Adrenal gland (tissue), 12 donors: ENCODE measurements around the gene MCRS1. TPM values are rescaled to one million over a fixed set of nuclear protein-coding genes. Genes with fewer than 3 reads are reported as not detected.
"Not testable (repeated sequence)": the region's sequence is repeated elsewhere in the genome, so short reads cannot be mapped to it uniquely, and the experiment has no call there.

ENCODE experiments used
- DNase-seq, 7 donors: peaks; one replicate each; pipeline ENCODE4 v3.0.0-alpha.2; 2019 to 2020
- H3K27ac ChIP-seq, 5 donors: fragments of 200-600 bp; sonication (generic) in 4 of 5; 1 replicate in 3 of 5; 2 replicates in 2 of 5; pipeline versions ENCODE4 v1.5.1 to v1.8.0; 2016 to 2020; ENCODE audit warnings: mild to moderate bottlenecking in 1 of 5
- H3K27me3 ChIP-seq: fragments of 200-600 bp; 2 replicates; pipeline ENCODE4 v1.8.0; 2021
- H3K36me3 ChIP-seq, 2 donors: fragments of 200-600 bp; replicated peaks in 1 of 2; 1 replicate in 1 of 2; 2 replicates in 1 of 2; pipeline versions ENCODE4 v1.5.1 to v1.8.0; 2018 to 2022
- H3K4me1 ChIP-seq, 2 donors: fragments of 200-600 bp; replicated peaks in 1 of 2; 1 replicate in 1 of 2; 2 replicates in 1 of 2; pipeline versions ENCODE4 v1.5.1 to v1.8.0; 2018 to 2021
- H3K4me3 ChIP-seq, 4 donors: fragments of 200-600 bp; sonication (generic) in 3 of 4; one replicate each; pipeline ENCODE4 v1.5.1; 2016 to 2018
- H3K9me3 ChIP-seq, 3 donors: fragments of 200-600 bp; sonication (generic) in 1 of 3; replicated peaks in 1 of 3; 1 replicate in 2 of 3; 2 replicates in 1 of 3; pipeline versions ENCODE4 v1.5.1 to v1.8.0; 2016 to 2021
- CTCF ChIP-seq, 6 experiments: fragments of 450-650 bp in 4 of 6; fragments of 200-600 bp in 2 of 6; sonication (generic) in 1 of 6; IDR thresholded peaks; 1 replicate in 5 of 6; 2 replicates in 1 of 6; pipeline versions ENCODE4 v1.5.1 to v1.8.0; 2016 to 2021; ENCODE audit warnings: antibody characterized with exemption in 6 of 6, mild to moderate bottlenecking in 2 of 6, moderate library complexity in 1 of 6
- POLR2A ChIP-seq, 2 donors: fragments of 450-650 bp; IDR thresholded peaks; one replicate each; pipeline ENCODE4 v1.6.1; 2017; ENCODE audit warnings: antibody characterized with exemption in 2 of 2, mild to moderate bottlenecking in 2 of 2, moderate library complexity in 1 of 2
- WGBS, 4 donors: extraction: QIAGEN DNeasy Blood & Tissue Kit in 2 of 4; methylation state at CpG; one replicate each; pipeline versions ENCODE4 v1.1.5 to v1.1.7; 2013 to 2017; 5-methylcytosine and 5-hydroxymethylcytosine counted together
- intact Hi-C, 2 donors: fragments of 100-400 bp; cut with DNase I; formaldehyde crosslinking; loops; one replicate each; pipeline versions ENCODE4 v1.14.1 to v1.15.0; 2022 to 2023
- polyA plus RNA-seq, 3 donors: library from polyadenylated mRNA; stranded (reverse); fragments of 200-250 nt in 2 of 3; fragments of 350-450 nt in 1 of 3; fragmentation: Illumina TruSeq in 1 of 3; extraction: RNeasy Lipid Tissue Mini Kit (QIAGEN cat#74804) in 1 of 3; gene quantifications; one replicate each; pipeline ENCODE4 v1.2.3, GENCODE V29; 2013 to 2014
- total RNA-seq, 9 donors: library from RNA; depleted of rRNA in 4 of 9; stranded (reverse); fragments of >200 nt in 4 of 9; fragments of 120-200 nt in 1 of 9; fragmentation: NEBNext Ultra II Directional in 1 of 9; extraction: Animal tissue kit (Norgen Biotek cat#: 25700) in 1 of 9; gene quantifications; one replicate each; pipeline versions ENCODE4 v1.1.0 to v1.2.4, GENCODE V29; 2013 to 2023
- donor health status: healthy with polysubstance abuse.
- donor health status: Bipolar disorder and iron deficiency.
- donor health status: DM: yes; HTN: yes; CAD: no.
- donor health status: DM: no; HTN: no; CAD: no.
- donor health status: DM: no; HTN: no; CAD: no.
- donor health status: DM: yes; HTN: yes; CAD: no.

MCRS1 gene
- total and polyA plus RNA-seq, 12 donors: 28.3 to 98.1 (median 52.3) TPM

- Histone ChIP-seq H3K36me3 (no peaks in the 10 kb centered on the region), H3K4me3 (no peak overlapping the region), H3K9me3 (no peaks in the 10 kb centered on the region), H3K4me1 (peaks cover 13 to 16% of the 10 kb centered on the region in 2 donors), H3K27ac (no peak overlapping the region), H3K27me3 (no peaks in the 10 kb centered on the region)
- DNase-seq: peak in 1 of 7 donors; percentile 39
- 81 to 92% (median 85%) methylated on average over 13 of the region's 13 CpGs for WGBS, 4 donors
- intact Hi-C loops: no loop called here
- TF ChIP-seq CTCF (IDR thresholded peaks at IDR 0.05): no peak
- TF ChIP-seq POLR2A (IDR thresholded peaks at IDR 0.05): no peak
Measured at GRCh38 chr12:49534731-49535278, 33.1 kb downstream of the MCRS1 start.

GRCh38 chr12:49534122-49534521 lies 33.8 kb downstream of the MCRS1 start:
- H3K4me3 ChIP-seq, H3K36me3 ChIP-seq, H3K27me3 ChIP-seq, H3K27ac ChIP-seq, intact Hi-C loops, H3K9me3 ChIP-seq: not testable (repeated sequence)
- H3K4me1 ChIP-seq: peaks cover 13 to 16% of the 10 kb centered on the region in 2 donors
- peak in 1 of 7 donors; percentile 24 for DNase-seq
- WGBS, 4 donors: 90 to 100% (median 94%) methylated on average over 3 to 5 of the region's 5 CpGs

GRCh38 chr12:49533331-49533730 lies 34.6 kb downstream of the MCRS1 start:
- no peaks in the 10 kb centered on the region for H3K27me3 ChIP-seq
- intact Hi-C loops: no loop called here
- TF ChIP-seq CTCF (IDR thresholded peaks at IDR 0.05) (no peak), POLR2A (IDR thresholded peaks at IDR 0.05) (no peak)
- DNase-seq: peak in 1 of 7 donors; percentile 42
- H3K4me3 ChIP-seq: no peak overlapping the region
- 89 to 91% (median 91%) methylated on average over 10 of the region's 10 CpGs for WGBS, 4 donors
- H3K36me3 ChIP-seq: no peaks in the 10 kb centered on the region
- no peaks in the 10 kb centered on the region for H3K9me3 ChIP-seq
- H3K4me1 ChIP-seq: peaks cover 11 to 13% of the 10 kb centered on the region in 2 donors
- H3K27ac ChIP-seq: no peak overlapping the region

- Histone ChIP-seq H3K36me3 (peaks cover 0 to 5% of the 10 kb centered on the region in 2 donors), H3K9me3 (no peaks in the 10 kb centered on the region), H3K4me3 (no peak overlapping the region), H3K27me3 (no peaks in the 10 kb centered on the region), H3K27ac (no peak overlapping the region), H3K4me1 (no peaks in the 10 kb centered on the region)
- intact Hi-C loops: no loop called here
- WGBS, 4 donors: 72 to 83% (median 78%) methylated on average over 2 of the region's 2 CpGs
- TF ChIP-seq CTCF (IDR thresholded peaks at IDR 0.05) (no peak), POLR2A (IDR thresholded peaks at IDR 0.05) (no peak)
- no peak for DNase-seq
Measured at GRCh38 chr12:49531745-49532144, 36.2 kb downstream of the MCRS1 start.

GRCh38 chr12:49529414-49529813 lies 38.5 kb downstream of the MCRS1 start:
- DNase-seq: no peak
- Histone ChIP-seq H3K9me3 (no peaks in the 10 kb centered on the region), H3K36me3 (peaks cover 0 to 21% of the 10 kb centered on the region in 2 donors), H3K27me3 (no peaks in the 10 kb centered on the region), H3K27ac (no peak overlapping the region), H3K4me1 (no peaks in the 10 kb centered on the region), H3K4me3 (no peak overlapping the region)
- WGBS, 4 donors: 70 to 90% (median 88%) methylated on average over 1 of the region's 1 CpG
- intact Hi-C loops: no loop called here
- TF ChIP-seq POLR2A (IDR thresholded peaks at IDR 0.05) (no peak), CTCF (IDR thresholded peaks at IDR 0.05) (no peak)
